Measurements from ENCODE around the gene GABBR2.
A peak's percentile ranks its signal among the peaks of the same experiment; 100 is the strongest.

Gene GABBR2

DNA sequence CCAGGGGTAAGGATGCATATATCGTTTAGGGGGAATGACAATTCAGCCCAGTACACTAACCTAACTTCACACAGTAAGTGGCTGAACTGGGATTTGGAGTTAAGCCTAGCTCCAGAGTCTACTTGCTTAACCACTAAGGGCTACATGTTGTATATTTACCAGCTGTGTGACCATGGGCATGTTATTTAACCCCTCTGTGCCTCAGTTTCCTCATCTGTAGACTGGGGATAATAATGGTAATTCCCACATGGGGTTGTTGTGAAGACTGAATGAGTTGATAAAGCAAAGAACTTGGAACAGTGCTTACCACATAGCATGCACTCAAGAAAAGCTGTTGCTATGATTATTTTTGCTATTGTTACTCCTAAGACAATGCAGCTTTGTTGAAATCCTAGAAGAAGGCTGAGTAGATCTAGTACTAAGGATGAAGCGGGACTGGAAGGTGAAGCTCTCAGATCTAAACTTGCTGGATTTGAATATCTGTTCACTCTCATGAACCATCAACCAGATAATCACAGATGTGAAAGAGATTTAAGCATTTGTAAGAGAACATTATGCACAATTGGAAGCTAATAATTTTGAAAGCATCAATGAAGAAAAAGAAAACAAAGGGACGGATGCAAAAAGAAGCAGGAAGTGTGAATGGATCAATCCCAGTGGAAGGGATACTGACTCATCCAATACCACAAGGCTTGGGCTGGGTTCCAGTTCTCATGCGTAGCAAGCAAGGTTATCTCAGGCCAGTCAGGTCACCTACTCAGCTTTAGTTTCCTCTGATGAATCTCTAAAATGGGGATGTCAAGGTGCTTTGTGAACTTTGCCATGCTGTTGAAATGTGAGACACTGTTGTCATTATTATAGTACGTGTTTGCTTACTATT is 374.8 kb downstream of the GABBR2 start:
- Mint-ChIP-seq H3K9me3 (no peaks in the 10 kb centered on the region), H3K4me3 (no peak overlapping the region), H3K36me3 (ENCODE audit: low read depth) (no peaks in the 10 kb centered on the region), H3K27ac (no peak overlapping the region), H3K4me1 (no peaks in the 10 kb centered on the region), H3K27me3 (peaks cover 29% of the 10 kb centered on the region)
- ATAC-seq (no peak), DNase-seq (no peak)

GRCh38 chr9:98332405-98332831 is 376.3 kb downstream of the GABBR2 start:
- DNase-seq (no peak), ATAC-seq (no peak)
- peaks cover 20% of the 10 kb centered on the region for H3K27me3 Mint-ChIP-seq
- no peaks in the 10 kb centered on the region for H3K9me3 Mint-ChIP-seq
- H3K36me3 Mint-ChIP-seq (ENCODE audit: low read depth): no peaks in the 10 kb centered on the region
- H3K4me1 Mint-ChIP-seq: no peaks in the 10 kb centered on the region
- no peak overlapping the region for H3K4me3 Mint-ChIP-seq
- H3K27ac Mint-ChIP-seq: no peak overlapping the region

GRCh38 chr9:98331536-98332259 is 377.0 kb downstream of the GABBR2 start:
- H3K27me3 Mint-ChIP-seq: peaks cover 17% of the 10 kb centered on the region
- no peaks in the 10 kb centered on the region for H3K9me3 Mint-ChIP-seq
- H3K27ac Mint-ChIP-seq: no peak overlapping the region
- no peak for ATAC-seq
- H3K36me3 Mint-ChIP-seq (ENCODE audit: low read depth): no peaks in the 10 kb centered on the region
- no peak for DNase-seq
- no peaks in the 10 kb centered on the region for H3K4me1 Mint-ChIP-seq
- no peak overlapping the region for H3K4me3 Mint-ChIP-seq

- ATAC-seq (no peak), DNase-seq (no peak)
- H3K9me3 Mint-ChIP-seq: no peaks in the 10 kb centered on the region
- peaks cover 14% of the 10 kb centered on the region for H3K27me3 Mint-ChIP-seq
- no peak overlapping the region for H3K27ac Mint-ChIP-seq
- H3K36me3 Mint-ChIP-seq (ENCODE audit: low read depth): no peaks in the 10 kb centered on the region
- H3K4me1 Mint-ChIP-seq: no peaks in the 10 kb centered on the region
- no peak overlapping the region for H3K4me3 Mint-ChIP-seq
These were observed 377.9 kb downstream of the GABBR2 start for GRCh38 chr9:98330831-98331230.

GRCh38 chr9:98329904-98330303 is 378.8 kb downstream of the GABBR2 start:
- H3K27me3 Mint-ChIP-seq: peaks cover 10% of the 10 kb centered on the region
- no peak for DNase-seq
- ATAC-seq: no peak
- no peaks in the 10 kb centered on the region for H3K9me3 Mint-ChIP-seq
- H3K4me3 Mint-ChIP-seq: no peak overlapping the region
- no peaks in the 10 kb centered on the region for H3K36me3 Mint-ChIP-seq (ENCODE audit: low read depth)
- no peaks in the 10 kb centered on the region for H3K4me1 Mint-ChIP-seq
- no peak overlapping the region for H3K27ac Mint-ChIP-seq

- ATAC-seq: no peak
- H3K27ac Mint-ChIP-seq: no peak overlapping the region
- H3K9me3 Mint-ChIP-seq: no peaks in the 10 kb centered on the region
- peaks cover 9% of the 10 kb centered on the region for H3K27me3 Mint-ChIP-seq
- no peaks in the 10 kb centered on the region for H3K4me1 Mint-ChIP-seq
- no peak for DNase-seq
- H3K36me3 Mint-ChIP-seq (ENCODE audit: low read depth): no peaks in the 10 kb centered on the region
- H3K4me3 Mint-ChIP-seq: no peak overlapping the region
These were observed 379.5 kb downstream of the GABBR2 start for GRCh38 chr9:98329281-98329680.

DNA sequence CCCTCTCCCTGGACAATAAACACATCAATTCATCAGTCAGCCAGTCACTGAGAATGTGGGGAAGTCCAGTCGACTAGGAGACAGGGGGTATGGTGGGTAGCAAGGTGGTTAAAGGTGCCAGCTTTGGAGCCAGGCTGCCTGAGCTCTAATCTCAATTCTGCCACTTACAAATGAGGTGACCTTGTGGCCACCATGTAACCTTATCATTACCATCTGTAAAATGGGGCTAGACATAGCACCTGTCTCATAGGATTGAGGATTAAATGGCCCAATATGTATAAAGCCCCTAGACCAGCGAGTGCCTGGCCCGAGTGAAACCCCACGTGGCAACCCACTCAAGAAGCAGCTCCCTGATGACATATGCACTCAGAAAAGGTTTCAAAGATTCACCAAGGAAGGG is 380.0 kb downstream of the GABBR2 start:
- DNase-seq: no peak
- H3K27ac Mint-ChIP-seq: no peak overlapping the region
- H3K4me3 Mint-ChIP-seq: no peak overlapping the region
- H3K4me1 Mint-ChIP-seq: no peaks in the 10 kb centered on the region
- no peak for ATAC-seq
- no peaks in the 10 kb centered on the region for H3K9me3 Mint-ChIP-seq
- H3K27me3 Mint-ChIP-seq: peaks cover 9% of the 10 kb centered on the region
- no peaks in the 10 kb centered on the region for H3K36me3 Mint-ChIP-seq (ENCODE audit: low read depth)

DNA sequence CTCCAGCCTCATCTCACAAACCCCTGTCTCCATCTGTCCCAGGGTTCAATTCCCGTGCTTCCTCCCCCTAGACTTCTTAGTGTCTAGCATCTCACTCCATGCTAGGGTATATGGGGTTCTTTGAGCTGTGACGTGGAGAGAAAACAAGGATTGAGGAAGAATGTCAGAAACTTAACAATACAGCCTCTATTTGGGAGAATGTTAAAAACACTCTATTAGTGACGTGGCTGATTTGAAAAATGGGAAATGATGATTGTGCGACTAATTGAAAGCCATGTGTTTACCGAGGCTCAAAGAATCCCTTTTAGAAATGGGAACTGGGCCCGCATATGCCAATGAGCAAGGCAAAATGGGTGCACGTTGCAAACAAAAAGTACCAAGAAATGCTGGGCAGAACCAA is 380.6 kb downstream of the GABBR2 start:
- H3K4me3 Mint-ChIP-seq: no peak overlapping the region
- H3K36me3 Mint-ChIP-seq (ENCODE audit: low read depth): no peaks in the 10 kb centered on the region
- DNase-seq: no peak
- H3K27me3 Mint-ChIP-seq: peaks cover 9% of the 10 kb centered on the region
- no peaks in the 10 kb centered on the region for H3K9me3 Mint-ChIP-seq
- no peaks in the 10 kb centered on the region for H3K4me1 Mint-ChIP-seq
- ATAC-seq: no peak
- no peak overlapping the region for H3K27ac Mint-ChIP-seq

GRCh38 chr9:98327249-98327561 is 381.5 kb downstream of the GABBR2 start:
- H3K9me3 Mint-ChIP-seq: no peaks in the 10 kb centered on the region
- no peak for ATAC-seq

GRCh38 chr9:98326459-98327248 is 382.1 kb downstream of the GABBR2 start:
- H3K27me3 Mint-ChIP-seq: peaks cover 9% of the 10 kb centered on the region
- ATAC-seq (peak; percentile 59), DNase-seq (no peak)
- no peaks in the 10 kb centered on the region for H3K36me3 Mint-ChIP-seq (ENCODE audit: low read depth)
- H3K27ac Mint-ChIP-seq: no peak overlapping the region
- no peak overlapping the region for H3K4me3 Mint-ChIP-seq
- no peaks in the 10 kb centered on the region for H3K9me3 Mint-ChIP-seq
- H3K4me1 Mint-ChIP-seq: no peaks in the 10 kb centered on the region

More at GRCh38 chr9:98327249-98327561, 381.5 kb downstream of the GABBR2 start:
- no peak overlapping the region for H3K4me3 Mint-ChIP-seq
- peaks cover 9% of the 10 kb centered on the region for H3K27me3 Mint-ChIP-seq
- H3K4me1 Mint-ChIP-seq: no peaks in the 10 kb centered on the region
- no peak overlapping the region for H3K27ac Mint-ChIP-seq
- no peaks in the 10 kb centered on the region for H3K36me3 Mint-ChIP-seq (ENCODE audit: low read depth)
- no peak for DNase-seq

DNA sequence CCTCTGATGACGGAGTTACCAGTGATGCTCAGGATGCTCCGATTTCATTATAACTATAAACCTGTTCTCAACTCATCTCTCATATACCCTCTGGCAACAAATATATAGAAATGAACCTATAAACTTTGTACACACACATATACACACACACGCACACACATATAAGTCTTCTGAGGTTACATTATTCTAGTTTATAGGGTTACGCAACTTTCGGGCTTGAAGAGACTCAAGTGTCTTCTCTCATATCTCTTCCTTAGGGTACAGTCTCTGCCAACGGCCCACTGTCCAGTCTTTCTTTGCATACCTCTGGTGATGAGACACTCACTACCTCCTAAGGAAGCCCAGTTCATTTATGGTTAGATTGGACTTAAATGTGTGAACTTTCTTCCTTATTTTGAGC is 383.9 kb downstream of the GABBR2 start:
- no peak overlapping the region for H3K4me3 Mint-ChIP-seq
- no peak for ATAC-seq
- DNase-seq: no peak
- H3K27ac Mint-ChIP-seq: no peak overlapping the region
- no peaks in the 10 kb centered on the region for H3K4me1 Mint-ChIP-seq
- peaks cover 2% of the 10 kb centered on the region for H3K27me3 Mint-ChIP-seq
- no peaks in the 10 kb centered on the region for H3K36me3 Mint-ChIP-seq (ENCODE audit: low read depth)
- no peaks in the 10 kb centered on the region for H3K9me3 Mint-ChIP-seq

DNA sequence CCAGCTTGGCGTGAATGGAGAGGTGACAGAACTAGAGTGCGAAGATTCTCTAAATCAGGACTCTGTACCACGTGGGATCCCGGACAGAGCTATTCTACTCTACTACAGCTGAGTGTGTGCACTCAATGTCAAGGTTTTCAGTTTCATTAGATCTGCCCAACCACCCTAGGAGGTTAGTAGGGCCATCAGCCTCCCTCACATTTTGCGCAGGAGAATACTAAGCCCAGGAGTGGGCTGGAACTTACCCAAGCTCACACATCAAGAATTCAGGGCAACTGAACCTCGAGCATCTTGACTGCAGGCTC is 385.0 kb downstream of the GABBR2 start:
- H3K4me3 Mint-ChIP-seq: no peak overlapping the region
- DNase-seq: no peak
- ATAC-seq: no peak
- no peak overlapping the region for H3K27ac Mint-ChIP-seq
- H3K27me3 Mint-ChIP-seq: no peaks in the 10 kb centered on the region
- no peaks in the 10 kb centered on the region for H3K9me3 Mint-ChIP-seq
- H3K4me1 Mint-ChIP-seq: no peaks in the 10 kb centered on the region
- H3K36me3 Mint-ChIP-seq (ENCODE audit: low read depth): no peaks in the 10 kb centered on the region

DNA sequence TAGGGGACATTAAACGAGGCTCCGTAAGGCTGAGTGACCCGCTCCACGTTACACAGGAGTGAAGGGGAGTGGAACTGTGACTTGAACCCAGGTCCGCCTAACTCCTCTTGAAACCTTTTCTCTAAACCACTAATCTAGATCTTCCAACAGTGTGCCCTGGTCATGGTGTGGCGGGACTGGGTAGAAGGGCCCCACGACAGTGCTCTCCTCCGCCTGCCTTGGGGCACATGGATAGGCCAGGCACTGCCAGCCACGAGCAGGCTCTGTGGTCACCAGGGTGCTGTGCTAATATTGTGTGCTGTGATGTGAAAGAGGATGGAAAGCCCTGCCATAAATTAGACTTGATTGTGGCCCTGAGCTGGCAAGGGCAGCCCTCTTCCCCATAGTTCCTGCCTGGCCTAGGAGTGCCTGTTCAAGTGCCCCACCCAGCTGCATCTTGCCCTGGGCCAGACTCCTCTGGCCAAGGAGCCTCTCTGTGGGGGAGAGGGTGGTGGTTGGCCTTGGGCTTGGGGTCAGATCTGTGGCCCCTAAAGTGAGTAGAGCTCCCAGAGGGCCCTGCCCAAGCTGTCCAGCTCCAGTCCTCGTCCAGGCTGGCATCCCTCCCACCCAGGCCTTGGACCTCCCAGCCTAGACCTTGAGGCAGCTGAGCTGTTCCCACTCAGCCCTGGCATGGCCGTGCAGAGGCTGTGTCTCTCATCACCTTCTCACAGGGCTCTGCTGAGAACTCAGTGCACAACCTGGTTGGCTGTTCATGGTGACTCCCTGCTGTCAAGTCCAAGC is 385.5 kb downstream of the GABBR2 start:
- no peak overlapping the region for H3K4me3 Mint-ChIP-seq
- H3K27ac Mint-ChIP-seq: no peak overlapping the region
- no peak for DNase-seq
- H3K4me1 Mint-ChIP-seq: no peaks in the 10 kb centered on the region
- no peaks in the 10 kb centered on the region for H3K36me3 Mint-ChIP-seq (ENCODE audit: low read depth)
- no peaks in the 10 kb centered on the region for H3K27me3 Mint-ChIP-seq
- ATAC-seq: no peak
- H3K9me3 Mint-ChIP-seq: no peaks in the 10 kb centered on the region

DNA sequence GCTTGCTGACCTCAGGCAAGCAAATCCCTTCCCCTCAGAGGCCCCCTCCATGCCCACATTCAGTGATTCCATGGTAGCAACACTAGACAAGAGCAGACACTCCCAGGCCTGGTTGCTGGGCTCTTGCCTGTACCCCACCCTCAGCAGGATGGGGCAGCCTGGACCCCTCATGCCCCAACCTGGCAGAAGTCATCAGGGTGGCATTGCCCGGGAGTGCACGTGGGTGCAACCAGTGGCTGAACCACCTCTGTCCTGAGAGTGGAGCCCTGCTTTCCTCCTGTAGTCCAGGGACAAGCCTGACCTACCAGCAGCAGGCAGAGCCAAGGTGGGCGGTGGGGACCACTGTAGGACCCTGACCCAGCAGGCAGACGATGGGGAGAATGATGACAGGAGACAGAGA is 387.5 kb downstream of the GABBR2 start:
- DNase-seq: no peak
- H3K4me1 Mint-ChIP-seq: no peaks in the 10 kb centered on the region
- no peaks in the 10 kb centered on the region for H3K36me3 Mint-ChIP-seq (ENCODE audit: low read depth)
- no peaks in the 10 kb centered on the region for H3K27me3 Mint-ChIP-seq
- ATAC-seq: no peak
- H3K27ac Mint-ChIP-seq: no peak overlapping the region
- H3K9me3 Mint-ChIP-seq: no peaks in the 10 kb centered on the region
- no peak overlapping the region for H3K4me3 Mint-ChIP-seq

Data from activated naive CD8-positive, alpha-beta T cell treated with anti-CD3 and anti-CD28 coated beads, Interleukin-2, amount 50 U/mL, for 24 hours (primary cell).